Measurements from ENCODE around the gene SEMA6B.

- no peak for TF ChIP-seq POLR2AphosphoS5 (IDR thresholded peaks at IDR 0.05; ENCODE audit: low read depth, low read length)
- TF ChIP-seq, protein P1, sequence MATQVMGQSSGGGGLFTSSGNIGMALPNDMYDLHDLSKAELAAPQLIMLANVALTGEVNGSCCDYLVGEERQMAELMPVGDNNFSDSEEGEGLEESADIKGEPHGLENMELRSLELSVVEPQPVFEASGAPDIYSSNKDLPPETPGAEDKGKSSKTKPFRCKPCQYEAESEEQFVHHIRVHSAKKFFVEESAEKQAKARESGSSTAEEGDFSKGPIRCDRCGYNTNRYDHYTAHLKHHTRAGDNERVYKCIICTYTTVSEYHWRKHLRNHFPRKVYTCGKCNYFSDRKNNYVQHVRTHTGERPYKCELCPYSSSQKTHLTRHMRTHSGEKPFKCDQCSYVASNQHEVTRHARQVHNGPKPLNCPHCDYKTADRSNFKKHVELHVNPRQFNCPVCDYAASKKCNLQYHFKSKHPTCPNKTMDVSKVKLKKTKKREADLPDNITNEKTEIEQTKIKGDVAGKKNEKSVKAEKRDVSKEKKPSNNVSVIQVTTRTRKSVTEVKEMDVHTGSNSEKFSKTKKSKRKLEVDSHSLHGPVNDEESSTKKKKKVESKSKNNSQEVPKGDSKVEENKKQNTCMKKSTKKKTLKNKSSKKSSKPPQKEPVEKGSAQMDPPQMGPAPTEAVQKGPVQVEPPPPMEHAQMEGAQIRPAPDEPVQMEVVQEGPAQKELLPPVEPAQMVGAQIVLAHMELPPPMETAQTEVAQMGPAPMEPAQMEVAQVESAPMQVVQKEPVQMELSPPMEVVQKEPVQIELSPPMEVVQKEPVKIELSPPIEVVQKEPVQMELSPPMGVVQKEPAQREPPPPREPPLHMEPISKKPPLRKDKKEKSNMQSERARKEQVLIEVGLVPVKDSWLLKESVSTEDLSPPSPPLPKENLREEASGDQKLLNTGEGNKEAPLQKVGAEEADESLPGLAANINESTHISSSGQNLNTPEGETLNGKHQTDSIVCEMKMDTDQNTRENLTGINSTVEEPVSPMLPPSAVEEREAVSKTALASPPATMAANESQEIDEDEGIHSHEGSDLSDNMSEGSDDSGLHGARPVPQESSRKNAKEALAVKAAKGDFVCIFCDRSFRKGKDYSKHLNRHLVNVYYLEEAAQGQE (IDR thresholded peaks at IDR 0.05; ENCODE audit: insufficient read depth in 1 of 2, low read depth in 2 of 2, low read length in 2 of 2), result no peak
- TF ChIP-seq TAF1 (IDR thresholded peaks at IDR 0.05; ENCODE audit: borderline replicate concordance, insufficient read depth, low read length), result no peak
- no peak for TF ChIP-seq SIN3A (IDR thresholded peaks at IDR 0.05; ENCODE audit: borderline replicate concordance, insufficient read depth, low read length)
- TF ChIP-seq FOXP2 (optimal IDR thresholded peaks at IDR 0.05; ENCODE audit: borderline replicate concordance, extremely low read depth, extremely low read length, insufficient read depth), result no peak
Measured at GRCh38 chr19:4507150-4507452, 52.4 kb downstream of the SEMA6B start.
